Measurements from ENCODE around the gene SLC35A5. TPM values are rescaled to one million over a fixed set of nuclear protein-coding genes. Genes with fewer than 3 reads are reported as not detected.

SLC35A5 gene
- total RNA-seq, 1 donor, result 73.5 TPM

- peak; percentile 47 for TF ChIP-seq CTCF (IDR thresholded peaks at IDR 0.05; ENCODE audit: insufficient read depth, low read length)
- H3K4me3 ChIP-seq (ENCODE audit: low read depth, low read length), result no peak overlapping the region
- peak; percentile 73 for DNase-seq (ENCODE audit: low read depth)
Measured at GRCh38 chr3:112531358-112531781, 30.5 kb upstream of the SLC35A5 start.

DNA sequence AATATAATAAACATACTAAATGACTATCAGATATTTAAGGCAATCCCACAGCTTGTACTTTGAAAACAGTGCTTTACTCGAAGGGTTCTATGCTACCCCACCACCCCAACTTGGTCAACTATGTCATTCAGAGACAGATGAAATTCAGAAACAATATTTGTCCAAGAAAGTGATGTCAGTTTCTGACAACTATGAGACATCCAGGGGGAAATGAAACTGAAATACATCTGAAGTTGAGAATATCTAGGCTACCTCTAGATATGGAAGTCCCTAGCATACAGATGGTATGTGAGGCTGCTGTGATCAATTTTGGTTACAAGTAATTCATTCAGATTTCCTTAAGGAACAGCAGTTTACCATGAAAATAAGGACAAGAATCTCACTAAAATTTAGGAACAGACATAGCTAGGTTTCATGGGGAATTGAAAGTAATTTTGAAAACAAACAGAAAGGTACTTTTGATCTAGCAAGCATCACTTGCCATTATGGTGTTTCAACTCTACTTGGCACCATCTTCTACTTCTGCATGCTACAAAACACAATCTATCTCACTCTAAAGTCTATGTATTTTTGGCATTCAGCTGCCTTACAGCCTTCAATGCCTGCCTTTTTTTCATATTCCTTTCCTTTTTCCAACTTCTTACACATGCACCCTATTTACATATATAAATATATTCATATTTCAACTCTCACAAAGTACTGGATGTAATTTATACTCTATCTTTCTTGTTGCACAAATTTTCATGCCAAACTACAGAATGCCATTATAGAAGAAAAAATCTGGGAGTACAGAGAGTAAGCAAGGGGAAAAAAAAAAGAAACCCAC lies 21.8 kb upstream of the SLC35A5 start:
- no peak overlapping the region for H3K4me3 ChIP-seq (ENCODE audit: low read depth, low read length)
- TF ChIP-seq CTCF (IDR thresholded peaks at IDR 0.05; ENCODE audit: insufficient read depth, low read length), result no peak
- DNase-seq (ENCODE audit: low read depth), result no peak

DNA sequence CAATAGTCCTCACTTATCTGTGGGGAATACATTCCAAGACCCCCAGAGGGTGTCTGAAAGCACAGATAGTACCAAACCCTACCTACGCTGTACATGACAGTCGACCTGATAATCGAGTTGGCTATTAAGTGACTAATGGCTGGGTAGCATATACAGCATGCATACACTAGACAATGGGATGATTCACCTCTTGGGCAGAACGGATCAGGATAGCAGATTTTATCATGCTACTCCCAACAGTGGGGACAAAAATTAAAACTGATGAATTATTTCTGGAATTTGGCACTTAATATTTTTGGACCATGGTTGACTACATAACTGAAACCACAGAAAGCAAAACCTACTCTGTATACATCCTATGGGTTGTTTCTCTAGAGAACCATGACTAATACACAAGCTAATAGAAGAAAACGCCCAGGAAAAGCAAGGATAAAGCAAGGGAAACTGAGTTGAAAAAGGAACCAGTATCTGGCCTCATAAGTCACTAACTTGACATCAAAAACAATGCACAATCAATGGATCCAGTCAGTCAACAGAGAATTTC lies 15.6 kb upstream of the SLC35A5 start:
- no peak for TF ChIP-seq CTCF (IDR thresholded peaks at IDR 0.05; ENCODE audit: insufficient read depth, low read length)
- H3K4me3 ChIP-seq (ENCODE audit: low read depth, low read length), result no peak overlapping the region
- no peak for DNase-seq (ENCODE audit: low read depth)

DNA sequence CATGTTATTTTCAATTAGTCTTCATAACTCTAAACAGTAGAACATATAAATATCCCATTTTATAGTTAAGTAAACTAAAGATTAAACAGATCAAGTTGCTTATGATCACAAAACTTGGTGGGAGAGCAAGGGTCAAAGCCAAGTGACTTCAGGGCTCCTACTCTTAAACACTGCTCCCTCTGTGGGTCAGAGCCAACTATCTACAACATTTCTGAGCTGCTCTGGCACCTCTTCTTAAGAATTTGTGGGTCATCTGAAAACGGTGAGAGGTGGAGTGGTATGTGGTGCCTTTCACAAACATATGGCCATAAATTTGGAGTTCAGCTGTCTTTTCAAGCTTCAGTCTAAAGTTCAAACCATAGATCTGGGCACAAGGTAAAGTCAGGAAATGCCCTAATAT lies 11.0 kb upstream of the SLC35A5 start:
- H3K4me3 ChIP-seq (ENCODE audit: low read depth, low read length), result no peak overlapping the region
- DNase-seq (ENCODE audit: low read depth), result no peak
- TF ChIP-seq CTCF (IDR thresholded peaks at IDR 0.05; ENCODE audit: insufficient read depth, low read length), result no peak

- H3K4me3 ChIP-seq (ENCODE audit: low read depth, low read length), result no peak overlapping the region
- no peak for DNase-seq (ENCODE audit: low read depth)
- no peak for TF ChIP-seq CTCF (IDR thresholded peaks at IDR 0.05; ENCODE audit: insufficient read depth, low read length)
Measured at GRCh38 chr3:112555535-112556170, 6.2 kb upstream of the SLC35A5 start.

- no peak overlapping the region for H3K4me3 ChIP-seq (ENCODE audit: low read depth, low read length)
- no peak for TF ChIP-seq CTCF (IDR thresholded peaks at IDR 0.05; ENCODE audit: insufficient read depth, low read length)
- no peak for DNase-seq (ENCODE audit: low read depth)
Measured at GRCh38 chr3:112557976-112558375, 3.9 kb upstream of the SLC35A5 start.
